CD4-positive, alpha-beta T cell treated with Interleukin-21 for 1 hour (primary cell): Measurements from ENCODE around the gene HUS1B.

Experiments
- DNase-seq: peaks from one replicate; pipeline ENCODE4 v3.0.0-alpha.2; 2020

The HUS1B gene

DNA sequence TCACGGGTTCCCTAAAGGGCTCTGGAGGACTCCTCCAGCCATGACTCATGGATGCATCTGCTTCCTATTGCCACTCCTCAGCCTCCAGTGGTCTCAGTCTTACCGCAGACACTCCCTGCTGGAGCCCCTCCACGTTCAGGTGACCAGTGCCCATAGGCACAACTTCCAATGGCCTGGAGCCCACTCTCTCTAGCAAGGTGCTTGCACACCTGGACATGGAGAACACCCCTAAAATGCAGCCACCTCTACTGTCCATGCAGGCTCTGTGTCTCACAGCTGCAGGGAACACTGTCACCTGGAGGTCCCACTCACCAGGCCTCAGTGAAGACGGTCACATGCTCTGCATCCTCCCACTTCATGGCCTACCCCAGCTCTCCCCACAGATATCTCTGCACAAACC lies 36.0 kb downstream of the HUS1B start:
- no peak for DNase-seq

DNA sequence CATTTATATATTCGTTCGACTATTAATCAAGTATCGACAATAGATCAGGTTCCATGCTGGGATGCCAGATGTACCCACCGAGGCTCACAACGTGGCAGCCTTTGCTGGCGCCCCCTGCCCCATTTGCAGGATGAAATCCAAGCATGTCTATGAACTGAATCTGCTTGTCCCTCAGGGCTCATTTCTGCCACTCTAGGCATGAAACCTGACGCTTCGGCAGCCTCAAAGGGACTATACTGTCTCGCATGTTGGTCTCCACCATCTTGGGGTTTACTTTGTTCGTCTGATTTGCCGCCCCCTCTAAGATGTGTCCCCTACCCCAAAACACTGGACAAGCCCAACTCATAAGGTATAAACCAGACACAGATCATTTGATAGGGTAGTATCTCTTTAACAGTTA lies 36.7 kb downstream of the HUS1B start:
- DNase-seq = no peak

DNA sequence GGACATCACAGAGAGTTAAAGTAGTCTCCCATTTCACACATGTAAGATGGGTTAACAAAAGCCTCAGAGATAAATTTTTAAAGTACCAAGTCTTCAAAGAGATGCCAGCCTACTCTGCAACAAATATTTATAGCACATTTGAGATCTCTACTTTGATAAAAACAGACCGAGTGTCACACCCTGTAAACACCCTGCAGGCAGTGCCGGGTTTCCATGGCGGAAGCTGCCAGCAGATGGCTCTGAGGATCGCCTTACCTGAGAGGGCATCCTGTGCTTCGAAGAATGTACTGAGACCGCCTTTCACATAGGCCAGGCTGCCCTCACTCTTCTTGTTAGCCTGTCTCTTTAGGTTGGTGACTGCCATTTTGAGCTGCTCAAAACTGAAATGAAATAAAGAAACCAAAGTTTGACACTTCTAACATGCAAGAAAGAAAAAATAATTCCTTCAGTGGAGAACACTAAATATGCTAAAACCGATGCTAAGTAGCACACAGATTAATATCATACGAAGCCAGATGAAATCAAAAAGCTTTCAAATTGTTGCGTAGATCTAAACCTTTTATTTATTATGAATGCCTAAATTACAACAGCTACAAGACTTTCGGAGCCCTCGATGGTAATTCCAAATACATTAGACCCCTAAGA lies 39.3 kb downstream of the HUS1B start:
- DNase-seq = peak; percentile 21

DNA sequence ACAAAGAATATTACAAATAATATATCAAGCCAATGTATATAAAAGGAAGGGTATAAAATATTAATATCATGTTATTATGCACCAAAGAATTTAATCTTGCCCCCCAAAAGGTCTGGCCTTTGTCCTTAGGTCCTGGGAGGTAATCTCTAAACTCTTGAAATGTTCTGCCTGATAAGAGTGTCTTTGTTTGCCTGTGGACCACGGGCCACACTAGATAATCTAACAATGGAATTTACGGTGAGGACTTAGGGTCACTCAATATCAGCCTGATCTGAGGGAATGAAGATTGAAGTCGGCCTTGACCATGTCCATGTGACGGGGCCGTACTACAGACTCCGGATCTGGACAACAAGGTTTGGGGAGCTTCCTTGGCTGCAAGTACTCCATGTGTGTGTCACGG lies 42.9 kb downstream of the HUS1B start:
- DNase-seq = no peak

DNA sequence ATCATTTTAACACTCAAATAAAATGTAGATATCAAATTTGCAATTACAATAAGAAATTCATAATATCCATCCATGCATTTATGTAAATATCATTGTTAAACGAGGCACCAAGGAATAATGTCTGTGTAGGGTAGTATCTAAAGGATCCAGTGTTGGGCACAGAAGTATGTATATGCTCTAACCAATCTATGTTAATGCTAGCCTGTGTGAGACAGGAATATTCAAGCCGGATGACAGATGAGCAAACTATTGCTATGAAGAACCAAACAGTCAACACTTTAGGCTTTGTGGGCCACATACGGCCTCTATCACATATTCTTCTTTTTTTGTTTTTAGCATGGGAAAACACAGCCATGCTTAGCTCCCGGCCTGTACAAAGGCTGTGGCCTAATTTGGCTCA lies 45.0 kb downstream of the HUS1B start:
- DNase-seq = no peak

DNA sequence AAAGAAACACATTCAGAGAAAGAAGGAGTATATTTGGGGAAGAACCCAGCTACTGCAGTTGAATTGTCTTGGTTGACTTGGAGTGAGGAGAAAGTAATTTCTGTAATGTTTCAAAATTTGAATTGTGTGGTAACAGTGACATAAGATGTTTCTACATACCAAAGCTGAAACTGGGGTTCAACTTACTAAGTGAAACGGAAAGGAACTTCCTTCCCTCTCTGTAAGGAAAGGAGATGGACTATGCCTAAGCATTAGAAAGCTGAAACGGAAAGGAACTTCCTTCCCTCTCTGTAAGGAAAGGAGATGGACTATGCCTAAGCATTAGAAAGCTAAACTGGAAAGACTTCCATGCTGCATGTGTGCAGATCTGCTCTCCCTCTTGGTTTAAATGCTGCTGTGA lies 46.0 kb downstream of the HUS1B start:
- no peak for DNase-seq

DNA sequence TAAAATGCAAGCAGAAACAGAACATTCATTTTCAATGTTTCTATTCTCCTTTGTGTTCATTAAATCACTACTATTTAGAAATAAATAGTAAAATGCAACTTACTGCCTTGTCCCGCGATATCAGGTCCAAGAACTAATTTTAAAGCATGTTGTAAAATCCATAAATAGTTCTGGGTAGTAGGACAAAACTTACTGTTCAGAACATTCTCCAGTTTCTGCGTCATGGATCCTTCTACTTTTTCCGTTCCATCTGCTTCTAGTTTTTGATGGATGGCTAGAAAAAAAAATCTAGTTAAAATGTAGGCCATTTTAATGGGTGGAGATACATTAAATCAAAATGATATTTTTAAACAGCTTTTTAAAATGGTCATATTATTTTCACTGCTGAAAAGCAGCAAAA lies 47.0 kb downstream of the HUS1B start:
- DNase-seq = no peak

DNA sequence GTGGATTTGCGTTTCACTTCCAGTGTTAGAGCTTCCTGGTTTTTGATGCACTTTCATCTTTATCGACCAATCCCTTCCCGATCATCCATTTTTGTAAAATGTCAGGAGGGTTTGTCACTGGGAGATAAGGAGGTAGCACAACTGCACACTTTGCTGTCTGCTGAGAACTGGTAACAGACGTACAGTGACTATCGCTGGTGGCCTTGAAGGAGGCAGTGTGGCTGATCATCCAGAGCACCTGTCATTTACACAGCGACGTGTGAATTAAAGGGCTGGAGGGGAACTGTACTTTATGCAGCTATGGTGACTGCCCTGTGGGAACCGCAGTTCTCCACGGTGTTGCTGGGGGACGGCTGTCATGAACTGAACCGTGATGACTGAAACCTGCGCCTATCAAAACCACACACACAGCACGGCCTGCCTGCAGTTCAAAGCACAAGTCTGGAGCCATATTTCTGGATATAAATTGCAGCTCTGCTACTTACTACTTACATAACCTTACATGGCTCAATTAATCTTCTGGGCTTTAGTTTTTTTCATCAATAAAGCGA lies 50.0 kb downstream of the HUS1B start:
- no peak for DNase-seq
